H1 (cell line): Measurements from ENCODE around the gene P3H3. TPM values are rescaled to one million over a fixed set of nuclear protein-coding genes. Genes with fewer than 3 reads are reported as not detected.
A peak's percentile ranks its signal among the peaks of the same experiment; 100 is the strongest.

Source experiments
- CTCF ChIA-PET: fragments of 300-600 bp; sonication (Branson Sonifier 250); formaldehyde crosslinking; loops from one replicate; lab custom pipeline; 2021; ENCODE audit not compliant: partially characterized antibody; lab: Charles Lee
- POLR2A ChIA-PET: fragments of 300-600 bp; sonication (Branson Sonifier 250); formaldehyde crosslinking; loops from one replicate; lab custom pipeline; 2021; ENCODE audit warnings: inconsistent platforms; ENCODE audit not compliant: partially characterized antibody; lab: Charles Lee
- DNase-seq, 2 experiments: peaks; one replicate each; pipeline versions ENCODE4 v3.0.0 to v3.0.0-alpha.2; 2010 to 2022; ENCODE audit warnings: low spot score in 2 of 2, low read depth in 1 of 2, mixed read lengths in 1 of 2
- FAIRE-seq: peaks from 2 replicates; lab custom pipeline; 2011; peaks lifted over from hg19 to GRCh38; lab: Jason Lieb, UNC
- H2AFZ ChIP-seq: 2 replicates; pipeline ENCODE4 v1.8.1; 2012; ENCODE audit warnings: low read length, inconsistent platforms
- H2AK5ac ChIP-seq: 2 replicates; pipeline ENCODE4 v1.6.1; 2013; ENCODE audit warnings: low read depth, low read length
- H2BK120ac ChIP-seq: replicated peaks from 2 replicates; pipeline ENCODE3; 2013; ENCODE audit warnings: low read depth, low read length, inconsistent platforms
- H2BK12ac ChIP-seq: 2 replicates; pipeline ENCODE4 v1.6.1; 2013; ENCODE audit warnings: low read depth, low read length
- H2BK15ac ChIP-seq: 2 replicates; pipeline ENCODE4 v1.6.1; 2013; ENCODE audit warnings: low read length
- H2BK20ac ChIP-seq: 2 replicates; pipeline ENCODE4 v1.6.1; 2013; ENCODE audit warnings: low read length
- H2BK5ac ChIP-seq: 2 replicates; pipeline ENCODE4 v1.6.1; 2013; ENCODE audit warnings: low read depth, low read length
- H3K14ac ChIP-seq: 2 replicates; pipeline ENCODE4 v1.6.1; 2013; ENCODE audit warnings: inconsistent platforms; ENCODE audit not compliant: insufficient read length
- H3K18ac ChIP-seq: 2 replicates; pipeline ENCODE4 v1.6.1; 2013; ENCODE audit warnings: low read length; ENCODE audit errors: extremely low read depth
- H3K23ac ChIP-seq: 2 replicates; pipeline ENCODE4 v1.6.1; 2013; ENCODE audit warnings: inconsistent platforms; ENCODE audit not compliant: insufficient read length
- H3K23me2 ChIP-seq: 2 replicates; pipeline ENCODE4 v1.6.1; 2013; ENCODE audit warnings: low read depth, low read length
- H3K27ac ChIP-seq: 2 replicates; pipeline ENCODE4 v1.6.1; 2011; ENCODE audit warnings: low read depth, low read length, inconsistent platforms
- H3K27me3 ChIP-seq, 4 experiments: replicated peaks in 1 of 4; 1 replicate in 1 of 4; 2 replicates in 3 of 4; pipeline versions ENCODE4 v1.6.1 to v1.8.1; 2011 to 2013; ENCODE audit warnings: low read length in 3 of 4, mild to moderate bottlenecking in 3 of 4, inconsistent platforms in 2 of 4, mixed read lengths in 2 of 4, moderate library complexity in 1 of 4; ENCODE audit not compliant: control insufficient read depth in 3 of 4, insufficient read depth in 3 of 4; ENCODE audit errors: extremely low read depth in 1 of 4
- H3K36me3 ChIP-seq, 4 experiments: 2 replicates each; pipeline versions ENCODE4 v1.6.1 to v1.8.1; 2011 to 2013; ENCODE audit warnings: mild to moderate bottlenecking in 4 of 4, low read length in 3 of 4, moderate library complexity in 2 of 4, control low read depth in 1 of 4, inconsistent platforms in 1 of 4; ENCODE audit not compliant: insufficient read depth in 4 of 4, control insufficient read depth in 2 of 4
- H3K4ac ChIP-seq: replicated peaks from 2 replicates; pipeline ENCODE3; 2013; ENCODE audit warnings: low read length, low read depth, mixed read lengths, inconsistent platforms; ENCODE audit not compliant: insufficient read length
- H3K4me1 ChIP-seq, 4 experiments: replicated peaks in 1 of 4; 1 replicate in 1 of 4; 2 replicates in 3 of 4; pipeline versions ENCODE4 v1.6.1 to v1.8.1; 2011 to 2013; ENCODE audit warnings: low read length in 3 of 4, inconsistent platforms in 2 of 4, mixed read lengths in 1 of 4; ENCODE audit not compliant: insufficient read depth in 4 of 4, control insufficient read depth in 3 of 4
- H3K4me2 ChIP-seq, 2 experiments: 2 replicates each; pipeline versions ENCODE4 v1.6.1 to v1.8.1; 2011 to 2013; ENCODE audit warnings: low read depth in 2 of 2, low read length in 2 of 2, control low read depth in 1 of 2, inconsistent platforms in 1 of 2, mild to moderate bottlenecking in 1 of 2; ENCODE audit not compliant: insufficient read depth in 1 of 2
- H3K4me3 ChIP-seq, 4 experiments: fragments of 200-600, 300-600 bp in 1 of 4; sonication (generic), shearing (Covaris generic), sonication (Bioruptor Twin) in 1 of 4; 2 replicates each; pipeline versions ENCODE4 v1.5.1 to v1.8.1; 2011 to 2016; ENCODE audit warnings: low read length in 4 of 4, low read depth in 3 of 4, control low read depth in 2 of 4, inconsistent platforms in 2 of 4, mild to moderate bottlenecking in 2 of 4, mixed read lengths in 1 of 4, moderate library complexity in 1 of 4; ENCODE audit not compliant: insufficient read depth in 2 of 4; ENCODE audit errors: extremely low read depth in 1 of 4
- H3K56ac ChIP-seq: replicated peaks from 2 replicates; pipeline ENCODE3; 2013; ENCODE audit warnings: low read depth, mild to moderate bottlenecking, mixed read lengths, low read length, inconsistent platforms; ENCODE audit not compliant: insufficient read length
- H3K79me1 ChIP-seq: 2 replicates; pipeline ENCODE4 v1.6.1; 2013; ENCODE audit warnings: low read depth, low read length, control low read depth
- H3K79me2 ChIP-seq, 2 experiments: 2 replicates each; pipeline versions ENCODE4 v1.6.1 to v1.8.1; 2012 to 2013; ENCODE audit warnings: low read length in 2 of 2, mild to moderate bottlenecking in 2 of 2, inconsistent platforms in 1 of 2; ENCODE audit not compliant: insufficient read depth in 2 of 2, control insufficient read depth in 1 of 2
- H3K9ac ChIP-seq, 4 experiments: replicated peaks in 1 of 4; 1 replicate in 1 of 4; 2 replicates in 3 of 4; pipeline versions ENCODE4 v1.6.1 to v1.8.1; 2011 to 2013; ENCODE audit warnings: low read depth in 3 of 4, low read length in 3 of 4, control low read depth in 2 of 4, mild to moderate bottlenecking in 2 of 4, moderate library complexity in 2 of 4, inconsistent platforms in 1 of 4; ENCODE audit errors: extremely low read depth in 1 of 4
- H3K9me3 ChIP-seq, 2 experiments: 2 replicates each; pipeline versions ENCODE4 v1.6.1 to v1.8.1; 2012 to 2013; ENCODE audit warnings: mild to moderate bottlenecking in 2 of 2, moderate library complexity in 2 of 2, control low read depth in 1 of 2, inconsistent platforms in 1 of 2, low read depth in 1 of 2, low read length in 1 of 2, mixed read lengths in 1 of 2; ENCODE audit not compliant: insufficient read depth in 2 of 2
- H4K20me1 ChIP-seq, 2 experiments: replicated peaks in 1 of 2; 2 replicates each; pipeline versions ENCODE3 to v1.8.1; 2011 to 2013; ENCODE audit warnings: inconsistent platforms in 2 of 2, low read length in 2 of 2, mild to moderate bottlenecking in 1 of 2; ENCODE audit not compliant: insufficient read depth in 2 of 2, control insufficient read depth in 1 of 2
- H4K5ac ChIP-seq: 2 replicates; pipeline ENCODE4 v1.6.1; 2013; ENCODE audit warnings: low read length, low read depth, mixed read lengths, inconsistent platforms; ENCODE audit not compliant: insufficient read length
- H4K8ac ChIP-seq: 2 replicates; pipeline ENCODE4 v1.8.0; 2013; ENCODE audit warnings: mild to moderate bottlenecking, moderate library complexity, low read length, inconsistent platforms; ENCODE audit not compliant: insufficient read depth; ENCODE audit errors: extremely low read depth
- H4K91ac ChIP-seq: replicated peaks from 2 replicates; pipeline ENCODE3; 2013; ENCODE audit warnings: low read length, mixed read lengths, inconsistent platforms; ENCODE audit not compliant: insufficient read length
- CHD1 ChIP-seq: IDR thresholded peaks from 2 replicates; pipeline ENCODE4 v1.6.1; 2012; ENCODE audit warnings: low read depth, low read length, improper control_type of control experiment
- EGR1 ChIP-seq: IDR thresholded peaks from 2 replicates; pipeline ENCODE4 v1.6.1; 2011; ENCODE audit warnings: low read depth, low read length, borderline replicate concordance
- WGBS, 2 experiments: shearing (Covaris generic) in 1 of 2; methylation state at CpG; one replicate each; pipeline versions ENCODE4 v1.1.6 to v1.1.7; 2013 to 2015; ENCODE audit warnings: low lambda C conversion rate in 2 of 2, mixed read lengths in 2 of 2, inconsistent platforms in 1 of 2, low coverage in 1 of 2, missing lambda C conversion rate in 1 of 2; ENCODE audit not compliant: insufficient replicate concordance in 2 of 2, insufficient coverage in 1 of 2, insufficient read length in 1 of 2; ENCODE audit errors: extremely low coverage in 1 of 2, missing lambda C conversion rate in 1 of 2; 5-methylcytosine and 5-hydroxymethylcytosine counted together
- polyA plus RNA-seq, 7 experiments: library from polyadenylated mRNA; depleted of rRNA in 3 of 7; stranded (reverse) in 5 of 7; unstranded in 2 of 7; fragments of >200 nt in 5 of 7; fragments of 200-250 nt in 2 of 7; gene quantifications; 1 replicate in 5 of 7; 2 replicates in 1 of 7; 4 replicates in 1 of 7; pipeline versions ENCODE4 v1.2.1 to v1.2.3, GENCODE V29; 2011 to 2013; ENCODE audit warnings: missing spikeins in 2 of 7, mixed read lengths in 2 of 7
- total RNA-seq: library from RNA; stranded (reverse); fragmentation: NEBNext Ultra II Directional; extraction: Animal tissue kit (Norgen Biotek cat#: 25700); gene quantifications from 2 replicates; pipeline ENCODE4 v1.2.1, GENCODE V29; 2021
- TF ChIP-seq, protein P1 (sequence below): IDR thresholded peaks from 2 replicates; pipeline ENCODE4 v1.6.1; 2012; ENCODE audit warnings: inconsistent platforms
- TF ChIP-seq, protein P2 (sequence below): IDR thresholded peaks from 2 replicates; pipeline ENCODE4 v1.6.1; 2012; ENCODE audit warnings: low read length, inconsistent platforms
- TF ChIP-seq, protein P3 (sequence below), 3 experiments: IDR thresholded peaks; 1 replicate in 2 of 3; 2 replicates in 1 of 3; pipeline versions ENCODE4 v1.5.1 to v1.6.1; 2011; ENCODE audit warnings: low read length in 3 of 3, mild to moderate bottlenecking in 3 of 3, inconsistent platforms in 2 of 3, low read depth in 1 of 3, moderate library complexity in 1 of 3; ENCODE audit not compliant: insufficient read depth in 1 of 3; ENCODE audit errors: control extremely low read depth in 1 of 3

The P3H3 gene
- total and polyA plus RNA-seq, 2 of the 8 experiments (the other 6 are each of a cell fraction or from before 2014, with no cell fraction given) = 22.9 to 43.5 TPM

DNA sequence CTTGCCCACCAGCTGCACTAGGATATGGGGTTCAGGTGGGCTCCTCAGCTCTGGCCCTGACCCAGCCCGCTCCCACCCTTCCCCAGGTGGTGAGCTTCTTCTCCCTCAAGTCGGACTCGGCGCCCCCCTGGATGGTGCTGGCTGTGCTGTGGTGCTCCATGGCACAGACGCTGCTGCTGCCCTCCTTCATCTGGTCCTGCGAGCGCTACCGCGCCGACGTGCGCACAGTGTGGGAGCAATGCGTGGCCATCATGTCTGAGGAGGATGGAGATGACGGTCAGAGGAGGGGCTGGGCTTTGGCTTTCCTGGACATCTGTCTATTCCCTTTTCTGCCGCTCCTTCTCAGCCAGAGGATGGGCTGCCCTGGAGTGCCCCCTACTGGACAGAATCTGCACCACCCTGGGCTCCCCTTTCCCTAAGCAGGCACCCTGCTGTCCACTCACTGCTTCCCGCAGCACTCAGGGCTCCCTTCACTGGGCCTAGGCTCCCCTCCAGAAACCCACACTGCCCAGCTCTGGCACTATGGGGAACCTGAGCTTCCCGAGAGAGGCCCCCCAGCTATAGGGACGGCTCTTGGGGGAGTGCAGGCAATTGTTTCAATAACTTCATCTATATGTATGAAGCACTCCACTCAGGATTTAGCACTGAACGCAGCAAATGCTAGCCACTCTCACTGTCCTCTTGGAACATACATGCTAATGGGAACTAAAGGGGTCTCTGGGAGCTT lies 2.6 kb upstream of the P3H3 start:
- Histone ChIP-seq H3K18ac (peak overlapping the region; percentile 80), H4K5ac (no peak overlapping the region), H3K4me1 (peaks cover 8 to 45% (median 29%) of the 10 kb centered on the region in 4 experiments), H4K8ac (no peak overlapping the region; the same call in 1 of the 2 replicates), H2BK12ac (peak overlapping the region; percentile 1; the same call in 1 of the 2 replicates), H2BK5ac (0 out of 2 replicates have a peak overlapping the region, but pooled peaks have one; percentile 50), H2BK15ac (peak overlapping the region; percentile 6; the same call in 1 of the 2 replicates), H3K27ac (no peak overlapping the region), H3K4me2 (peak overlapping the region; percentile 51 to 79), H3K9ac (no peak overlapping the region; a peak in 1 of 7 replicates), H2BK20ac (no peak overlapping the region; the same call in 1 of the 2 replicates), H4K91ac (peak overlapping the region; percentile 82), H4K20me1 (peaks cover 0 to 4% of the 10 kb centered on the region in 2 experiments), H3K9me3 (no peaks in the 10 kb centered on the region), H3K79me2 (peaks cover 0 to 7% of the 10 kb centered on the region in 2 experiments; a peak in 1 of 4 replicates), H3K79me1 (peaks cover 2% of the 10 kb centered on the region), H3K4me3 (peak overlapping the region; percentile 8 to 53 (median 28); a peak in 7 of 8 replicates), H3K56ac (no peak overlapping the region), H2AFZ (no peak overlapping the region), H3K14ac (no peak overlapping the region), H3K27me3 (peaks cover 0 to 12% (median 8%) of the 10 kb centered on the region in 4 experiments; a peak in 5 of 7 replicates), H3K23me2 (peaks cover 28% of the 10 kb centered on the region), H3K36me3 (peaks cover 0 to 2% (median under 1%) of the 10 kb centered on the region in 4 experiments; a peak in 2 of 8 replicates), H2BK120ac (no peak overlapping the region), H2AK5ac (no peak overlapping the region), H3K4ac (peak overlapping the region; percentile 27), H3K23ac (no peak overlapping the region)
- DNase-seq (peak; percentile 61 to 98), FAIRE-seq (peak; percentile 68)
- POLR2A ChIA-PET = interaction anchor here (0.6 to 27.1 kb wide), 17 partner anchors 11 to 291 kb away, joined by 3 to 388 read pairs (median 4); partner anchors contain the start of genes CD4, CDCA3, GAPDH and GNB3
- 16% methylated on average over 19 of the region's 19 CpGs; no CpG with 5 or more reads in 1 of the 2 experiments for WGBS, 2 experiments
- CTCF ChIA-PET = interaction anchor here (0.5 to 23.7 kb wide), 35 partner anchors 9 to 975 kb away, joined by 3 to 532 read pairs (median 5); partner anchors contain the start of genes CD4, CDCA3, COPS7A and GNB3
- TF ChIP-seq EGR1 (no peak), CHD1 (no peak)
- TF ChIP-seq, protein P1, sequence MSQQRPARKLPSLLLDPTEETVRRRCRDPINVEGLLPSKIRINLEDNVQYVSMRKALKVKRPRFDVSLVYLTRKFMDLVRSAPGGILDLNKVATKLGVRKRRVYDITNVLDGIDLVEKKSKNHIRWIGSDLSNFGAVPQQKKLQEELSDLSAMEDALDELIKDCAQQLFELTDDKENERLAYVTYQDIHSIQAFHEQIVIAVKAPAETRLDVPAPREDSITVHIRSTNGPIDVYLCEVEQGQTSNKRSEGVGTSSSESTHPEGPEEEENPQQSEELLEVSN = 0 out of 2 replicates have a peak, but pooled peaks have one; percentile 6
- TF ChIP-seq, protein P2, sequence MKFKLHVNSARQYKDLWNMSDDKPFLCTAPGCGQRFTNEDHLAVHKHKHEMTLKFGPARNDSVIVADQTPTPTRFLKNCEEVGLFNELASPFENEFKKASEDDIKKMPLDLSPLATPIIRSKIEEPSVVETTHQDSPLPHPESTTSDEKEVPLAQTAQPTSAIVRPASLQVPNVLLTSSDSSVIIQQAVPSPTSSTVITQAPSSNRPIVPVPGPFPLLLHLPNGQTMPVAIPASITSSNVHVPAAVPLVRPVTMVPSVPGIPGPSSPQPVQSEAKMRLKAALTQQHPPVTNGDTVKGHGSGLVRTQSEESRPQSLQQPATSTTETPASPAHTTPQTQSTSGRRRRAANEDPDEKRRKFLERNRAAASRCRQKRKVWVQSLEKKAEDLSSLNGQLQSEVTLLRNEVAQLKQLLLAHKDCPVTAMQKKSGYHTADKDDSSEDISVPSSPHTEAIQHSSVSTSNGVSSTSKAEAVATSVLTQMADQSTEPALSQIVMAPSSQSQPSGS = no peak
- TF ChIP-seq, protein P3, sequence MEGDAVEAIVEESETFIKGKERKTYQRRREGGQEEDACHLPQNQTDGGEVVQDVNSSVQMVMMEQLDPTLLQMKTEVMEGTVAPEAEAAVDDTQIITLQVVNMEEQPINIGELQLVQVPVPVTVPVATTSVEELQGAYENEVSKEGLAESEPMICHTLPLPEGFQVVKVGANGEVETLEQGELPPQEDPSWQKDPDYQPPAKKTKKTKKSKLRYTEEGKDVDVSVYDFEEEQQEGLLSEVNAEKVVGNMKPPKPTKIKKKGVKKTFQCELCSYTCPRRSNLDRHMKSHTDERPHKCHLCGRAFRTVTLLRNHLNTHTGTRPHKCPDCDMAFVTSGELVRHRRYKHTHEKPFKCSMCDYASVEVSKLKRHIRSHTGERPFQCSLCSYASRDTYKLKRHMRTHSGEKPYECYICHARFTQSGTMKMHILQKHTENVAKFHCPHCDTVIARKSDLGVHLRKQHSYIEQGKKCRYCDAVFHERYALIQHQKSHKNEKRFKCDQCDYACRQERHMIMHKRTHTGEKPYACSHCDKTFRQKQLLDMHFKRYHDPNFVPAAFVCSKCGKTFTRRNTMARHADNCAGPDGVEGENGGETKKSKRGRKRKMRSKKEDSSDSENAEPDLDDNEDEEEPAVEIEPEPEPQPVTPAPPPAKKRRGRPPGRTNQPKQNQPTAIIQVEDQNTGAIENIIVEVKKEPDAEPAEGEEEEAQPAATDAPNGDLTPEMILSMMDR (IDR thresholded peaks at IDR 0.05; ENCODE audit: control extremely low read depth in 1 of 3, insufficient read depth in 1 of 3, low read depth in 1 of 3, low read length in 3 of 3) = peak in 2 of 3 experiments; percentile 91 to 95; a peak in 3 of 4 replicates
